Panc1 (cell line): ENCODE data around the gene ETFA.

ENCODE experiments used
- CTCF ChIP-seq: fragments of 450-650 bp; IDR thresholded peaks from 2 replicates; pipeline ENCODE4 v1.5.1; 2017; ENCODE audit warnings: mild to moderate bottlenecking
- POLR2AphosphoS5 ChIP-seq: IDR thresholded peaks from 2 replicates; pipeline ENCODE4 v1.6.1; 2012; ENCODE audit warnings: mild to moderate bottlenecking, low read depth, low read length, moderate library complexity
- REST ChIP-seq, 2 experiments: IDR thresholded peaks; 2 replicates each; pipeline ENCODE4 v1.6.1; 2011 to 2012; ENCODE audit warnings: low read depth in 2 of 2, control low read depth in 1 of 2, low read length in 1 of 2, mild to moderate bottlenecking in 1 of 2, moderate library complexity in 1 of 2; ENCODE audit not compliant: insufficient read depth in 1 of 2
- SIN3A ChIP-seq: IDR thresholded peaks from 2 replicates; pipeline ENCODE4 v1.6.1; 2012; ENCODE audit warnings: low read depth, mild to moderate bottlenecking, low read length, moderate library complexity, borderline replicate concordance; ENCODE audit not compliant: insufficient read depth

- TF ChIP-seq CTCF (no peak), REST (IDR thresholded peaks at IDR 0.05; ENCODE audit: insufficient read depth in 1 of 2, low read depth in 2 of 2, low read length in 1 of 2) (no peak), POLR2AphosphoS5 (no peak), SIN3A (no peak)
Measured at GRCh38 chr15:76179023-76179422, 132.2 kb downstream of the ETFA start.
